ENCODE data around the gene ATRNL1.
A peak's percentile ranks its signal among the peaks of the same experiment; 100 is the strongest.

ATRNL1 gene

GRCh38 chr10:115963848-115964247 lies 870.7 kb downstream of the ATRNL1 start:
- 43% methylated on average over 3 of the region's 6 CpGs for WGBS (ENCODE audit: insufficient coverage)
- peak in 2 of 3 donors; percentile 49 to 56 for DNase-seq

GRCh38 chr10:115964827-115965226 lies 871.7 kb downstream of the ATRNL1 start:
- no peak for DNase-seq
- no peak overlapping the region for H3K4me3 ChIP-seq (ENCODE audit: control insufficient read depth in 1 of 7, extremely low read depth in 1 of 7, insufficient read depth in 4 of 7, low read depth in 2 of 7, low read length in 6 of 7)
- ChIA-PET POLR2A (no interaction called here), CTCF (no interaction called here)
- peaks cover 0 to 3% (median 0%) of the 10 kb centered on the region in 5 experiments for H3K9me3 ChIP-seq (ENCODE audit: control extremely low read depth in 1 of 5, control insufficient read depth in 4 of 5, insufficient read depth in 2 of 5, low read depth in 1 of 5, low read length in 4 of 5)
- no peaks in the 10 kb centered on the region for H3K36me3 ChIP-seq (ENCODE audit: control insufficient read depth in 4 of 4, insufficient read depth in 4 of 4, low read length in 3 of 4)
- H3K27me3 ChIP-seq (replicated peaks in 2 of 5; ENCODE audit: control insufficient read depth in 4 of 5, insufficient read depth in 5 of 5, low read length in 4 of 5): peaks cover 0 to 6% (median 0%) of the 10 kb centered on the region in 5 experiments
- 100% methylated on average over 5 of the region's 5 CpGs for WGBS (ENCODE audit: insufficient coverage)
- H3K27ac ChIP-seq (ENCODE audit: insufficient read depth in 1 of 2, low read depth in 1 of 2, low read length in 2 of 2, poor library complexity in 1 of 2, severe bottlenecking in 2 of 2): no peak overlapping the region
- peaks cover 0 to 8% (median 3%) of the 10 kb centered on the region in 4 experiments for H3K4me1 ChIP-seq (ENCODE audit: control extremely low read depth in 1 of 4, control insufficient read depth in 4 of 4, insufficient read depth in 4 of 4, low read length in 3 of 4)

More at GRCh38 chr10:115963848-115964247, 870.7 kb downstream of the ATRNL1 start:
- Histone ChIP-seq H3K4me3 (ENCODE audit: control insufficient read depth in 1 of 7, extremely low read depth in 1 of 7, insufficient read depth in 4 of 7, low read depth in 2 of 7, low read length in 6 of 7) (no peak overlapping the region), H3K9me3 (ENCODE audit: control extremely low read depth in 1 of 5, control insufficient read depth in 4 of 5, insufficient read depth in 2 of 5, low read depth in 1 of 5, low read length in 4 of 5) (peaks cover 0 to 3% (median 0%) of the 10 kb centered on the region in 5 experiments), H3K4me1 (ENCODE audit: control extremely low read depth in 1 of 4, control insufficient read depth in 4 of 4, insufficient read depth in 4 of 4, low read length in 3 of 4) (peaks cover 0 to 8% (median 3%) of the 10 kb centered on the region in 4 experiments), H3K27me3 (replicated peaks in 2 of 5; ENCODE audit: control insufficient read depth in 4 of 5, insufficient read depth in 5 of 5, low read length in 4 of 5) (no peaks in the 10 kb centered on the region), H3K27ac (ENCODE audit: insufficient read depth in 1 of 2, low read depth in 1 of 2, low read length in 2 of 2, poor library complexity in 1 of 2, severe bottlenecking in 2 of 2) (no peak overlapping the region), H3K36me3 (ENCODE audit: control insufficient read depth in 4 of 4, insufficient read depth in 4 of 4, low read length in 3 of 4) (no peaks in the 10 kb centered on the region)
- CTCF ChIA-PET: interaction anchor here (1.5 kb wide), 1 partner anchor 16 kb away, joined by 4 read pairs; no protein-coding TSS in a partner anchor
- POLR2A ChIA-PET: interaction anchor here (0.6 kb wide), 1 partner anchor 267 kb away, joined by 3 read pairs; no protein-coding TSS in a partner anchor

GRCh38 chr10:115965376-115965775 lies 872.2 kb downstream of the ATRNL1 start:
- peak in 2 of 3 donors; percentile 57 to 67 for DNase-seq
- ChIA-PET POLR2A (no interaction called here), CTCF (no interaction called here)
- H3K4me3 ChIP-seq (ENCODE audit: control insufficient read depth in 1 of 7, extremely low read depth in 1 of 7, insufficient read depth in 4 of 7, low read depth in 2 of 7, low read length in 6 of 7): no peak overlapping the region
- peaks cover 0 to 8% (median 3%) of the 10 kb centered on the region in 4 experiments for H3K4me1 ChIP-seq (ENCODE audit: control extremely low read depth in 1 of 4, control insufficient read depth in 4 of 4, insufficient read depth in 4 of 4, low read length in 3 of 4)
- H3K9me3 ChIP-seq (ENCODE audit: control extremely low read depth in 1 of 5, control insufficient read depth in 4 of 5, insufficient read depth in 2 of 5, low read depth in 1 of 5, low read length in 4 of 5): peaks cover 0 to 3% (median 0%) of the 10 kb centered on the region in 5 experiments
- no peak overlapping the region for H3K27ac ChIP-seq (ENCODE audit: insufficient read depth in 1 of 2, low read depth in 1 of 2, low read length in 2 of 2, poor library complexity in 1 of 2, severe bottlenecking in 2 of 2)
- 38% methylated on average over 7 of the region's 7 CpGs for WGBS (ENCODE audit: insufficient coverage)
- peaks cover 0 to 6% (median 0%) of the 10 kb centered on the region in 5 experiments for H3K27me3 ChIP-seq (replicated peaks in 2 of 5; ENCODE audit: control insufficient read depth in 4 of 5, insufficient read depth in 5 of 5, low read length in 4 of 5)
- no peaks in the 10 kb centered on the region for H3K36me3 ChIP-seq (ENCODE audit: control insufficient read depth in 4 of 4, insufficient read depth in 4 of 4, low read length in 3 of 4)

GRCh38 chr10:115968236-115968635 lies 875.1 kb downstream of the ATRNL1 start:
- Histone ChIP-seq H3K9me3 (ENCODE audit: control extremely low read depth in 1 of 5, control insufficient read depth in 4 of 5, insufficient read depth in 2 of 5, low read depth in 1 of 5, low read length in 4 of 5) (peaks cover 0 to 3% (median 0%) of the 10 kb centered on the region in 5 experiments), H3K4me3 (ENCODE audit: control insufficient read depth in 1 of 7, extremely low read depth in 1 of 7, insufficient read depth in 4 of 7, low read depth in 2 of 7, low read length in 6 of 7) (no peak overlapping the region), H3K27ac (ENCODE audit: insufficient read depth in 1 of 2, low read depth in 1 of 2, low read length in 2 of 2, poor library complexity in 1 of 2, severe bottlenecking in 2 of 2) (no peak overlapping the region), H3K4me1 (ENCODE audit: control extremely low read depth in 1 of 4, control insufficient read depth in 4 of 4, insufficient read depth in 4 of 4, low read length in 3 of 4) (peaks cover 0 to 8% (median 3%) of the 10 kb centered on the region in 4 experiments), H3K27me3 (replicated peaks in 2 of 5; ENCODE audit: control insufficient read depth in 4 of 5, insufficient read depth in 5 of 5, low read length in 4 of 5) (peaks cover 0 to 6% (median 0%) of the 10 kb centered on the region in 5 experiments), H3K36me3 (ENCODE audit: control insufficient read depth in 4 of 4, insufficient read depth in 4 of 4, low read length in 3 of 4) (no peaks in the 10 kb centered on the region)
- ChIA-PET CTCF (no interaction called here), POLR2A (no interaction called here)
- no peak for DNase-seq
- 93% methylated on average over 3 of the region's 3 CpGs for WGBS (ENCODE audit: insufficient coverage)

GRCh38 chr10:115969591-115969990 lies 876.4 kb downstream of the ATRNL1 start:
- 75% methylated on average over 11 of the region's 11 CpGs for WGBS (ENCODE audit: insufficient coverage)
- CTCF ChIA-PET: no interaction called here

GRCh38 chr10:115971921-115972320 lies 878.8 kb downstream of the ATRNL1 start:
- ChIA-PET POLR2A (no interaction called here), CTCF (interaction anchor here (1.0 kb wide), 1 partner anchor 10 kb away, joined by 3 read pairs; no protein-coding TSS in a partner anchor)
- H3K27me3 ChIP-seq (replicated peaks in 2 of 5; ENCODE audit: control insufficient read depth in 4 of 5, insufficient read depth in 5 of 5, low read length in 4 of 5): peaks cover 0 to 6% (median 2%) of the 10 kb centered on the region in 5 experiments
- WGBS (ENCODE audit: insufficient coverage): 100% methylated on average over 3 of the region's 6 CpGs
- no peak for DNase-seq
- H3K36me3 ChIP-seq (ENCODE audit: control insufficient read depth in 4 of 4, insufficient read depth in 4 of 4, low read length in 3 of 4): no peaks in the 10 kb centered on the region
- H3K4me3 ChIP-seq (ENCODE audit: control insufficient read depth in 1 of 7, extremely low read depth in 1 of 7, insufficient read depth in 4 of 7, low read depth in 2 of 7, low read length in 6 of 7): no peak overlapping the region
- no peak overlapping the region for H3K27ac ChIP-seq (ENCODE audit: insufficient read depth in 1 of 2, low read depth in 1 of 2, low read length in 2 of 2, poor library complexity in 1 of 2, severe bottlenecking in 2 of 2)
- H3K4me1 ChIP-seq (ENCODE audit: control extremely low read depth in 1 of 4, control insufficient read depth in 4 of 4, insufficient read depth in 4 of 4, low read length in 3 of 4): no peaks in the 10 kb centered on the region
- H3K9me3 ChIP-seq (ENCODE audit: control extremely low read depth in 1 of 5, control insufficient read depth in 4 of 5, insufficient read depth in 2 of 5, low read depth in 1 of 5, low read length in 4 of 5): peaks cover 0 to 3% (median 0%) of the 10 kb centered on the region in 5 experiments

More at GRCh38 chr10:115969591-115969990, 876.4 kb downstream of the ATRNL1 start:
- Histone ChIP-seq H3K9me3 (ENCODE audit: control extremely low read depth in 1 of 5, control insufficient read depth in 4 of 5, insufficient read depth in 2 of 5, low read depth in 1 of 5, low read length in 4 of 5) (peaks cover 0 to 3% (median 2%) of the 10 kb centered on the region in 5 experiments), H3K4me1 (ENCODE audit: control extremely low read depth in 1 of 4, control insufficient read depth in 4 of 4, insufficient read depth in 4 of 4, low read length in 3 of 4) (peaks cover 0 to 8% (median 3%) of the 10 kb centered on the region in 4 experiments), H3K4me3 (ENCODE audit: control insufficient read depth in 1 of 7, extremely low read depth in 1 of 7, insufficient read depth in 4 of 7, low read depth in 2 of 7, low read length in 6 of 7) (no peak overlapping the region), H3K27me3 (replicated peaks in 2 of 5; ENCODE audit: control insufficient read depth in 4 of 5, insufficient read depth in 5 of 5, low read length in 4 of 5) (peaks cover 0 to 6% (median 0%) of the 10 kb centered on the region in 5 experiments), H3K36me3 (ENCODE audit: control insufficient read depth in 4 of 4, insufficient read depth in 4 of 4, low read length in 3 of 4) (no peaks in the 10 kb centered on the region), H3K27ac (ENCODE audit: insufficient read depth in 1 of 2, low read depth in 1 of 2, low read length in 2 of 2, poor library complexity in 1 of 2, severe bottlenecking in 2 of 2) (no peak overlapping the region)
- DNase-seq: no peak
- POLR2A ChIA-PET: no interaction called here

GRCh38 chr10:115972426-115972825 lies 879.3 kb downstream of the ATRNL1 start:
- Histone ChIP-seq H3K4me3 (ENCODE audit: control insufficient read depth in 1 of 7, extremely low read depth in 1 of 7, insufficient read depth in 4 of 7, low read depth in 2 of 7, low read length in 6 of 7) (no peak overlapping the region), H3K36me3 (ENCODE audit: control insufficient read depth in 4 of 4, insufficient read depth in 4 of 4, low read length in 3 of 4) (no peaks in the 10 kb centered on the region), H3K9me3 (ENCODE audit: control extremely low read depth in 1 of 5, control insufficient read depth in 4 of 5, insufficient read depth in 2 of 5, low read depth in 1 of 5, low read length in 4 of 5) (peaks cover 0 to 3% (median 0%) of the 10 kb centered on the region in 5 experiments), H3K4me1 (ENCODE audit: control extremely low read depth in 1 of 4, control insufficient read depth in 4 of 4, insufficient read depth in 4 of 4, low read length in 3 of 4) (no peaks in the 10 kb centered on the region), H3K27ac (ENCODE audit: insufficient read depth in 1 of 2, low read depth in 1 of 2, low read length in 2 of 2, poor library complexity in 1 of 2, severe bottlenecking in 2 of 2) (no peak overlapping the region), H3K27me3 (replicated peaks in 2 of 5; ENCODE audit: control insufficient read depth in 4 of 5, insufficient read depth in 5 of 5, low read length in 4 of 5) (peaks cover 0 to 6% (median 3%) of the 10 kb centered on the region in 5 experiments)
- ChIA-PET CTCF (no interaction called here), POLR2A (no interaction called here)
- 83% methylated on average over 8 of the region's 11 CpGs for WGBS (ENCODE audit: insufficient coverage)
- DNase-seq: no peak

Data from common myeloid progenitor, CD34-positive (primary cell).